GM10248 (cell line): Measurements from ENCODE around the gene COL4A6.

ENCODE experiments used
- CTCF ChIA-PET: fragments of 300-600 bp; sonication (Branson Sonifier 250); formaldehyde crosslinking; extraction: SDS; loops from one replicate; lab custom pipeline; 2021; ENCODE audit warnings: antibody characterized with exemption; lab: Yijun Ruan, JAX
- POLR2A ChIA-PET: fragments of 350-650 bp; sonication (Branson Sonifier 250); formaldehyde crosslinking; extraction: SDS; loops from one replicate; lab custom pipeline; 2020; ENCODE audit warnings: antibody characterized with exemption; lab: Yijun Ruan, JAX
- DNase-seq: peaks from one replicate; pipeline ENCODE4 v3.0.0; 2012; ENCODE audit errors: extremely low spot score
- CTCF ChIP-seq: IDR thresholded peaks from 2 replicates; pipeline ENCODE4 v1.5.1; 2012; ENCODE audit warnings: mild to moderate bottlenecking, low read depth; ENCODE audit errors: extremely low read depth, missing control alignments, control extremely low read depth

The COL4A6 gene

GRCh38 chrX:108359806-108360602 lies 78.2 kb downstream of the COL4A6 start:
- CTCF ChIA-PET: interaction anchor here (1.1 kb wide), 1 partner anchor 21 kb away, joined by 3 read pairs; no protein-coding TSS in a partner anchor
- no peak for DNase-seq
- POLR2A ChIA-PET: no interaction called here
- TF ChIP-seq CTCF: no peak

GRCh38 chrX:108353452-108353851 lies 84.8 kb downstream of the COL4A6 start:
- no peak for TF ChIP-seq CTCF
- no peak for DNase-seq
- POLR2A ChIA-PET: no interaction called here
- CTCF ChIA-PET: no interaction called here

- ChIA-PET POLR2A (no interaction called here), CTCF (no interaction called here)
- no peak for TF ChIP-seq CTCF
- DNase-seq: no peak
Measured at GRCh38 chrX:108349210-108349609, 89.0 kb downstream of the COL4A6 start.

- TF ChIP-seq CTCF: no peak
- CTCF ChIA-PET: no interaction called here
- no peak for DNase-seq
- POLR2A ChIA-PET: no interaction called here
Measured at GRCh38 chrX:108348525-108348924, 89.7 kb downstream of the COL4A6 start.

- CTCF ChIA-PET: no interaction called here
- POLR2A ChIA-PET: no interaction called here
- no peak for DNase-seq
- TF ChIP-seq CTCF: no peak
Measured at GRCh38 chrX:108347800-108348199, 90.4 kb downstream of the COL4A6 start.

GRCh38 chrX:108344216-108344615 lies 94.0 kb downstream of the COL4A6 start:
- TF ChIP-seq CTCF: no peak
- no peak for DNase-seq
- POLR2A ChIA-PET: no interaction called here
- CTCF ChIA-PET: no interaction called here

GRCh38 chrX:108341947-108342346 lies 96.3 kb downstream of the COL4A6 start:
- POLR2A ChIA-PET: no interaction called here
- no peak for DNase-seq
- no peak for TF ChIP-seq CTCF
- CTCF ChIA-PET: no interaction called here
